HEK293 (cell line): ENCODE data around the gene SHLD1.

ENCODE experiments used
- CTCF ChIA-PET: fragments of 350-600 bp; formaldehyde crosslinking; extraction: SDS; loops from one replicate; lab custom pipeline; 2021; ENCODE audit warnings: antibody characterized with exemption; lab: Yijun Ruan, JAX
- POLR2A ChIA-PET: fragments of 300-600 bp; formaldehyde crosslinking; extraction: SDS; loops from one replicate; lab custom pipeline; 2020; ENCODE audit warnings: antibody characterized with exemption, inconsistent platforms; lab: Yijun Ruan, JAX
- H3K27ac ChIP-seq: fragments of 200-500 bp; sonication (Bioruptor generic); 2 replicates; pipeline ENCODE4 v1.5.1; 2014; ENCODE audit warnings: low read depth, low read length, control low read depth, inconsistent platforms; ENCODE audit errors: extremely low read depth
- H3K36me3 ChIP-seq, 2 experiments: fragments of 200-500 bp in 1 of 2; sonication (Bioruptor generic) in 1 of 2; 1 replicate in 1 of 2; 2 replicates in 1 of 2; pipeline ENCODE4 v1.5.1; 2014 to 2017; ENCODE audit warnings: inconsistent platforms in 2 of 2, low read length in 2 of 2; ENCODE audit not compliant: control insufficient read depth in 2 of 2, insufficient read depth in 1 of 2
- H3K4me1 ChIP-seq: fragments of 200-500 bp; sonication (Bioruptor generic); 2 replicates; pipeline ENCODE4 v1.5.1; 2014; ENCODE audit warnings: mild to moderate bottlenecking, low read length, inconsistent platforms; ENCODE audit not compliant: control insufficient read depth, insufficient read depth
- H3K4me3 ChIP-seq: 2 replicates; pipeline ENCODE4 v1.5.1; 2011; ENCODE audit warnings: low read depth, mild to moderate bottlenecking, control low read depth, low read length, moderate library complexity
- H3K9me3 ChIP-seq: fragments of 200-500 bp; sonication (Bioruptor generic); 2 replicates; pipeline ENCODE4 v1.5.1; 2014; ENCODE audit warnings: low read depth, low read length, inconsistent platforms; ENCODE audit not compliant: control insufficient read depth, insufficient read depth
- FEZF1 ChIP-seq: fragments of 450-650 bp; formaldehyde crosslinking; IDR thresholded peaks from 2 replicates; pipeline ENCODE4 v1.5.1; 2016; ENCODE audit warnings: missing biosample characterization, missing genetic modification characterization
- KLF10 ChIP-seq: fragments of 450-650 bp; IDR thresholded peaks from 2 replicates; pipeline ENCODE4 v1.5.1; 2018; ENCODE audit warnings: missing biosample characterization, mild to moderate bottlenecking, missing genetic modification characterization
- MZF1 ChIP-seq: fragments of 450-650 bp; formaldehyde crosslinking; IDR thresholded peaks from 2 replicates; pipeline ENCODE4 v1.5.1; 2017; ENCODE audit warnings: missing biosample characterization, missing genetic modification characterization, borderline replicate concordance
- PRDM10 ChIP-seq: fragments of 450-650 bp; formaldehyde crosslinking; IDR thresholded peaks from 2 replicates; pipeline ENCODE4 v1.5.1; 2016; ENCODE audit warnings: missing biosample characterization, missing genetic modification characterization
- PRDM6 ChIP-seq: fragments of 450-650 bp; formaldehyde crosslinking; IDR thresholded peaks from 2 replicates; pipeline ENCODE4 v1.5.1; 2017; ENCODE audit warnings: missing biosample characterization, missing genetic modification characterization
- SP2 ChIP-seq: fragments of 450-650 bp; formaldehyde crosslinking; IDR thresholded peaks from 2 replicates; pipeline ENCODE4 v1.5.1; 2016; ENCODE audit warnings: missing biosample characterization, missing genetic modification characterization
- SP3 ChIP-seq: fragments of 450-650 bp; formaldehyde crosslinking; IDR thresholded peaks from 2 replicates; pipeline ENCODE4 v1.5.1; 2016; ENCODE audit warnings: missing biosample characterization, missing genetic modification characterization
- ZNF112 ChIP-seq: fragments of 450-650 bp; formaldehyde crosslinking; IDR thresholded peaks from 2 replicates; pipeline ENCODE4 v1.5.0; 2017; ENCODE audit warnings: missing biosample characterization, missing genetic modification characterization
- ZNF133 ChIP-seq: fragments of 450-650 bp; formaldehyde crosslinking; IDR thresholded peaks from 2 replicates; pipeline ENCODE4 v1.5.1; 2016; ENCODE audit warnings: missing biosample characterization, missing genetic modification characterization
- ZNF202 ChIP-seq: fragments of 450-650 bp; formaldehyde crosslinking; IDR thresholded peaks from 2 replicates; pipeline ENCODE4 v1.5.1; 2016; ENCODE audit warnings: missing biosample characterization, missing genetic modification characterization, borderline replicate concordance
- ZNF223 ChIP-seq: fragments of 450-650 bp; formaldehyde crosslinking; IDR thresholded peaks from 2 replicates; pipeline ENCODE4 v1.5.1; 2016; ENCODE audit warnings: missing biosample characterization, missing genetic modification characterization
- ZNF248 ChIP-seq: fragments of 450-650 bp; formaldehyde crosslinking; IDR thresholded peaks from 2 replicates; pipeline ENCODE4 v1.5.1; 2017; ENCODE audit warnings: missing biosample characterization, missing genetic modification characterization
- ZNF274 ChIP-seq, 2 experiments: fragments of 200-500 bp in 1 of 2; fragments of 450-650 bp in 1 of 2; sonication (Bioruptor generic) in 1 of 2; formaldehyde crosslinking in 1 of 2; IDR thresholded peaks; 2 replicates each; pipeline versions ENCODE4 v1.5.1 to v1.6.1; 2014 to 2016; ENCODE audit warnings: borderline replicate concordance in 1 of 2, inconsistent platforms in 1 of 2, low read length in 1 of 2, missing biosample characterization in 1 of 2, missing genetic modification characterization in 1 of 2
- ZNF292 ChIP-seq: fragments of 450-650 bp; formaldehyde crosslinking; IDR thresholded peaks from 2 replicates; pipeline ENCODE4 v1.5.1; 2016; ENCODE audit warnings: low read depth, missing biosample characterization, missing genetic modification characterization, borderline replicate concordance
- ZNF37A ChIP-seq: fragments of 450-650 bp; IDR thresholded peaks from 2 replicates; pipeline ENCODE4 v1.5.1; 2018; ENCODE audit warnings: missing biosample characterization, missing genetic modification characterization
- ZNF48 ChIP-seq: fragments of 450-650 bp; formaldehyde crosslinking; IDR thresholded peaks from 2 replicates; pipeline ENCODE4 v1.5.1; 2016; ENCODE audit warnings: missing biosample characterization, missing genetic modification characterization
- ZNF514 ChIP-seq: fragments of 450-650 bp; formaldehyde crosslinking; IDR thresholded peaks from 2 replicates; pipeline ENCODE4 v1.5.1; 2016; ENCODE audit warnings: missing biosample characterization, missing genetic modification characterization
- ZNF623 ChIP-seq: fragments of 450-650 bp; formaldehyde crosslinking; IDR thresholded peaks from 2 replicates; pipeline ENCODE4 v1.5.1; 2016; ENCODE audit warnings: missing biosample characterization, missing genetic modification characterization
- ZNF654 ChIP-seq: fragments of 450-650 bp; formaldehyde crosslinking; IDR thresholded peaks from 2 replicates; pipeline ENCODE4 v1.5.1; 2016; ENCODE audit warnings: low read depth, missing biosample characterization, missing genetic modification characterization
- ZNF664 ChIP-seq: fragments of 450-650 bp; formaldehyde crosslinking; IDR thresholded peaks from 2 replicates; pipeline ENCODE4 v1.5.1; 2016; ENCODE audit warnings: missing biosample characterization, missing genetic modification characterization
- ZNF670 ChIP-seq: fragments of 450-650 bp; formaldehyde crosslinking; IDR thresholded peaks from 2 replicates; pipeline ENCODE4 v1.5.1; 2016; ENCODE audit warnings: missing biosample characterization, missing genetic modification characterization, low read depth
- ZNF701 ChIP-seq: fragments of 450-650 bp; formaldehyde crosslinking; IDR thresholded peaks from 2 replicates; pipeline ENCODE4 v1.5.1; 2016; ENCODE audit warnings: missing biosample characterization, missing genetic modification characterization
- ZNF704 ChIP-seq: fragments of 450-650 bp; formaldehyde crosslinking; IDR thresholded peaks from 2 replicates; pipeline ENCODE4 v1.5.1; 2016; ENCODE audit warnings: missing biosample characterization, missing genetic modification characterization
- ZSCAN30 ChIP-seq: fragments of 450-650 bp; IDR thresholded peaks from 2 replicates; pipeline ENCODE4 v1.5.1; 2018; ENCODE audit warnings: missing biosample characterization, mild to moderate bottlenecking, missing genetic modification characterization, moderate library complexity
- TF ChIP-seq, protein P1 (sequence below): fragments of 450-650 bp; formaldehyde crosslinking; IDR thresholded peaks from 2 replicates; pipeline ENCODE4 v1.5.1; 2016; ENCODE audit warnings: missing biosample characterization, missing genetic modification characterization
- TF ChIP-seq, protein P2 (sequence below): fragments of 450-650 bp; IDR thresholded peaks from 2 replicates; pipeline ENCODE4 v1.5.1; 2018; ENCODE audit warnings: missing biosample characterization, missing genetic modification characterization

Gene SHLD1

DNA sequence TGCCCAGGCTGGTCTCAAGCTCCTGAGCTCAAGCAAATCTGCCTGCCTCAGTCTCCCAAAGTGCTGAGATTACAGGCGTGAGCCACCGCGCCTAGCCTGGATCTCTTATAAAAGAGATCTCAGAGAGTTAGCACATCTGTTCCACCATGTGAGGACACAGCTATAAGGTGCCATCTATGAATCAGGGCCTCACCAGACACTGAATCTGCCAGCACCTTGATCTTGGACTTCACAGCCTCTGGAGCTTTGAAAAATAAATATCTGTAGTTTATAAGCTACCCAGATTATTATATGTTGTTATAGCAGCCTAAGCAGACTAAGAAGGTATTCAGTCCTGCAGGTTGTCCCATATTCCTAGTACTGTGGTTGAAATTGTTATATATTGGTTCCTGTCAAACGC lies 33.2 kb upstream of the SHLD1 start (continued):
- TF ChIP-seq PRDM6 (no peak), ZNF670 (no peak), ZNF514 (tag by site-specific recombination) (no peak), ZNF704 (tag by site-specific recombination) (no peak), ZNF37A (tag by site-specific recombination) (no peak), SP3 (tag by site-specific recombination) (no peak), PRDM10 (tag by site-specific recombination) (no peak), ZSCAN30 (tag by site-specific recombination) (no peak), ZNF223 (tag by site-specific recombination) (no peak), ZNF623 (tag by site-specific recombination) (no peak)
- TF ChIP-seq, protein P1, sequence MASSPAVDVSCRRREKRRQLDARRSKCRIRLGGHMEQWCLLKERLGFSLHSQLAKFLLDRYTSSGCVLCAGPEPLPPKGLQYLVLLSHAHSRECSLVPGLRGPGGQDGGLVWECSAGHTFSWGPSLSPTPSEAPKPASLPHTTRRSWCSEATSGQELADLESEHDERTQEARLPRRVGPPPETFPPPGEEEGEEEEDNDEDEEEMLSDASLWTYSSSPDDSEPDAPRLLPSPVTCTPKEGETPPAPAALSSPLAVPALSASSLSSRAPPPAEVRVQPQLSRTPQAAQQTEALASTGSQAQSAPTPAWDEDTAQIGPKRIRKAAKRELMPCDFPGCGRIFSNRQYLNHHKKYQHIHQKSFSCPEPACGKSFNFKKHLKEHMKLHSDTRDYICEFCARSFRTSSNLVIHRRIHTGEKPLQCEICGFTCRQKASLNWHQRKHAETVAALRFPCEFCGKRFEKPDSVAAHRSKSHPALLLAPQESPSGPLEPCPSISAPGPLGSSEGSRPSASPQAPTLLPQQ, result no peak
- TF ChIP-seq, protein P2, sequence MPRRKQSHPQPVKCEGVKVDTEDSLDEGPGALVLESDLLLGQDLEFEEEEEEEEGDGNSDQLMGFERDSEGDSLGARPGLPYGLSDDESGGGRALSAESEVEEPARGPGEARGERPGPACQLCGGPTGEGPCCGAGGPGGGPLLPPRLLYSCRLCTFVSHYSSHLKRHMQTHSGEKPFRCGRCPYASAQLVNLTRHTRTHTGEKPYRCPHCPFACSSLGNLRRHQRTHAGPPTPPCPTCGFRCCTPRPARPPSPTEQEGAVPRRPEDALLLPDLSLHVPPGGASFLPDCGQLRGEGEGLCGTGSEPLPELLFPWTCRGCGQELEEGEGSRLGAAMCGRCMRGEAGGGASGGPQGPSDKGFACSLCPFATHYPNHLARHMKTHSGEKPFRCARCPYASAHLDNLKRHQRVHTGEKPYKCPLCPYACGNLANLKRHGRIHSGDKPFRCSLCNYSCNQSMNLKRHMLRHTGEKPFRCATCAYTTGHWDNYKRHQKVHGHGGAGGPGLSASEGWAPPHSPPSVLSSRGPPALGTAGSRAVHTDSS, result no peak

DNA sequence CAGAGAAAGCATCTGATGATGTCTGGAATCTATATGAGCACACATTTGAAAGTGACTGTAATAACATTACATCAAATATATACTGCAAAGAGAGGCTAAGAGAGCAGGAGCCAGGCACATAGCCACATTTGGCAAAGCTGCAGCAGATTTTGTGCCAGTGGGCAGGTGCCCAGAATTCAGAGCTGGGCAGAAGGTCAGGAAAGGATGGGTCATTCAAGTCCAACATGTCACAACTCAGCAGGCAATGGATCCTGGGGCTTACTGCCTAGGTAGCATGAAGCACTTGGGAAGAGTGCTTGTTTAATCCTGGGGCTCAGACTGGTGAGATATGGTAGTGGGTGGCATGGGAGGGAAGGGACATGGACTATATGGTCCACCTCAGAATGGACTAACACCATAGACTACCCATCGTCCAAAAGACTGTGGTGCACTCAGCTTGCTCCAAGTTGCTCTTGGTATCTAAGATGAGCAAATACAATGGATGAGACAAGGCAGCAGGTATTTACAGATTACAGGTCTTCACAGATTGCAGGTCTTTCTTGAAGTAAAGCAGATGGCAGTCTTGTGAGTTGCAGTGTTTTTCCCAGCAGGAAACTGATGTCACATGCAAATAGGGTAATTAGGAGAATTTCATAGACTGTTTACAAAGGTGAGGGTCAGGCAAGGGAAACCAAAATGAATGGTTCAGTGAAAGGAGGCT lies 31.2 kb upstream of the SHLD1 start:
- no peaks in the 10 kb centered on the region for H3K36me3 ChIP-seq
- CTCF ChIA-PET, result interaction anchor here (0.6 to 0.8 kb wide), 2 partner anchors 111 to 156 kb away, joined by 3 to 4 read pairs; no protein-coding TSS in a partner anchor
- no peaks in the 10 kb centered on the region for H3K9me3 ChIP-seq
- H3K4me3 ChIP-seq, result no peak overlapping the region
- H3K27ac ChIP-seq, result no peak overlapping the region
- POLR2A ChIA-PET, result no interaction called here
- no peaks in the 10 kb centered on the region for H3K4me1 ChIP-seq
- TF ChIP-seq ZNF704 (tag by site-specific recombination) (no peak), ZNF664 (tag by site-specific recombination) (no peak), ZNF202 (tag by site-specific recombination) (no peak), ZNF292 (tag by site-specific recombination) (no peak), ZNF48 (tag by site-specific recombination) (no peak), ZNF112 (no peak), KLF10 (tag by site-specific recombination) (no peak), FEZF1 (tag by site-specific recombination) (no peak), ZNF248 (tag by site-specific recombination) (no peak), ZSCAN30 (tag by site-specific recombination) (no peak), SP2 (tag by site-specific recombination) (no peak), ZNF654 (tag by site-specific recombination) (no peak), MZF1 (tag by site-specific recombination) (no peak), ZNF701 (tag by site-specific recombination) (no peak), ZNF133 (tag by site-specific recombination) (no peak), ZNF274 (IDR thresholded peaks at IDR 0.05; ENCODE audit: low read length) (no peak), ZNF274 (tag by site-specific recombination; IDR thresholded peaks at IDR 0.05; ENCODE audit: borderline replicate concordance) (no peak)
